HG02759 (cell line): ENCODE results near the gene GFY.

Experiments
- ATAC-seq: cut with Tn5 transposase; IDR thresholded peaks from one replicate; pipeline ENCODE4 v1.9.1; 2021; ENCODE audit warnings: mild to moderate bottlenecking, moderate library complexity; ENCODE audit not compliant: unreplicated experiment

The GFY gene, protein sequence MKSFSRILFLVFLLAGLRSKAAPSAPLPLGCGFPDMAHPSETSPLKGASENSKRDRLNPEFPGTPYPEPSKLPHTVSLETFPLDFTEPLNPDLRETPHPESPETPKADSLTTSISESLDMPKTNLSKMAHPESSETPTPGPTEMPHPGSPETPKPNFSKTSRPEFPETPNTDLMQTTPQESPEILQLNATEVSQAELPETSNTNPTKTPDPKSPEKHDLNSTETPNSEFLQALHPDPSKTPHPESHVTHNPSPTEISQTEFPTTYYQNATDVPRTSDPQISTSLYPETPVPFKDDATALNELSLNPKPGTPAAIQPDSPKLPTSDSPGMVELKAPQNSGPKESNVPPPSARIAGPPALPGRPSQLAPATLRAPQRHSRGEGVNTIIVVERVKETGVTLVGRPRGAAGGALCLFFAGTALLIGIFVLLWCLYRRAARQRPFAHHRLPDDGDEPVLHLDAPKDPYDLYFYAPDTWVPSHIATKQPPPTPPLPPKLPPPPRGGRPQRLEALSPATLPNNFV

DNA sequence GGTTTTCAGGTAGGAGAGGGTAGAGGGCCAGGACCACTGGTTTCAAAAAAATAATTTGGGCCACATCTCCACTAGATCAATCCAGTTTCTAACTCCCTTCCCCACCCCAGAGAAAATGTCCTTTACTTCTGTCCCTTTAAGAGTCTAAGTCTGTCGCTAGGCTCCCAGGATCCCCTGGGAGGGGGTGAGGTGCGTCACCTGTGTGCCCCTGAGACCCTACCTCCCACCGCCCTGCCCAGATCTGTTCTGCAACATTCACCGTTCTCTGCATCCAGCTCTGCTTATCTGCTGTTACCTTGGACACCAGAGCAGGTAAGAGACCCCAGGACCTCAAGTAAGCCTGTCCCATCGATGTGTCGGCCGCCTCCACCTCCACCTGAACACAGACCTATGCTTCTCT is at the start of gene GFY:
TSS of gene GFY (plus strand) at position 211 of the 400 bp plus-strand sequence. CDS start 1,043 bp downstream, outside the sequence.
- no peak for ATAC-seq

DNA sequence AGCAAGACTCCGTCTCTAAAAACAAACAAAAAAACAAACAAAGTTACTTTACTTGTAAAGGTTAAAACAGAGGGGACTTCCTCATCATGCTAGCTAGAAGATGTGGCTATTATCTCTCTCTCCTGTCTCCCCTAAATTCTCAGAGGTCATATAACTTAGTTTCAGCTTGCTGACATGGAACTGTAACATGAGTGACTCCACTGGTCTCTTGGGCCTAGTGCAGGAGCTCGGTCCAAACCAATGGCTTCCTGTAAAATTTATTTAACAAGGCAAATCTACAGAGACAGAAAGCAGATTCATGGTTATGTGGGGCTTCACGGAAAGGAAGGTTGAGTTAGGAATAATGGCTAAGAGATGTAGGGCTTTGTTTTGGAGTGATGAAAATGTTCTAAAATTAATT is 46.7 kb upstream of the GFY start:
- ATAC-seq, result no peak

DNA sequence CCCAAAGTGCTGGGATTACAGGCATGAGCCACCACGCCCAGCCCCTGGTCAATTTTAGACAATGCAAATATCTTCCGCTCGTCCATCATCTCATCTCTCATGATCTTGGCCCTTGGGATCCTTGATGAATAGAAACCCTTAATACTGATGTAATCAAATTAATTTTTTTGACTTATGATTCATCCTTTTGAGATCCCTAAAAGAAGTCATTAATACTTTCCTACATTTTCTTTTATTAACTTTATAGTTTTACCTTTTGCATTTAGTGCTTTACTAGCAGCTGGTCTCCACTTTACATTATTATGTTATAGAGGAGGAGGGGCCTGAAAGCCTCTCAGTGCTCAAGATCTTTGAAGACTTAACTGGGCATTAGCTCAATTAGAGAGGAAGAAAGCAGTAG is 44.8 kb upstream of the GFY start:
- ATAC-seq, result no peak

DNA sequence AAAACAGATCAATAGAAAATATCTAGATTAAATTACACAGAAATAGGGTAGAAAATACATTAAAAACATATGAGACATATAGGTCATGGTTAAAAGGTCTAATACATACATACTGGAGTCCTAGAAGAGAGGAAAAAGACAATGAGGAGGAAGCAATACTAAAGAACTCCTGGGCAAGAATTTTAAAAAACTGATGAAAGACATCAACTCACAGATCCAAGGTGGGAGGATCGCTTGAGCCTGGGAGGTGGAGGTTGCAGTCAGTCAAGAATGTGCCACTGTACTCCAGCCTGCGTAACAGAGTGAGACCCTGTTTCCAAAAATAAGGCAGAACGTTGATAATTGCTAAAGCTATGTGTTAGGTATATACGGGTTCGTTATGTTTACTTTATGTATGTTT is 42.5 kb upstream of the GFY start:
- no peak for ATAC-seq

DNA sequence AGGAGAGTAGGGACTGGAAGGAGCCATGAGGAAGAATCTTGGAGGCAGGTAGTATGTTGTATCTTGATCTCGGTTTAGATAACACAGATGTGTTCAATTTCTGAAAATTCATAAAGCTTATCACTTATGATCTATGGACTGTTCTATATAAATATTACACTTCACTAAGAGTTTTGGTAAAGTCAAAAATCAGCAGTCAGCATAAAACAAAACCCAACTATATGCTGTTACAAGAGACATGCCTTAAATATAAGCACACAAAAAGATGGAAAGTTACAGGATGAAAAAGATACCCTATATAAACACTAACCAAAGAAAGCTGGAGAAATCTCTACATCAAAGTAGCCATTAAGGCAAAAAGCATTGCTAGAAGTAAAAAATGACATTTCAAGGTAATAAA is 41.6 kb upstream of the GFY start:
- no peak for ATAC-seq

DNA sequence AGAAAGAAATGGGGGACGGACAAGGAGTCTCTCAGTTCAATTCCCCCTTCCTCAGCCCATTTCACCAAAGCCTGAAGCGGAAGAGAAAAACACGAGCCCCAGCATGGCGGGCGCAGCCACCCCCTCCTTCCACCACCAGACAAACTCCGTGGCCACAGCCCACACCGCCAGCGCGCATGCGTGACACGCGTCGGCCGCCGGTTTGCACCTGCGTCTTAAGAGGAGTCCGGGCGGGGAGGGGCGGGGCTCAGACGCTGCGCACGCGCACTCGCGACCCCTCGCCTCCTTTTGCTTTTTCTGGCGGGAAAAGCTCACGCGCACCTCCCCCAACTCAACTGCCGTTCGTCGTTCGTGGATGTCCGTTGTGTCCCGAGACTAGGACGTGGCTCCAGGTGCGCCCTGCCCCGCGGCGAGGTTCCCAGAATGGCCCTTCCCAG is 37.2 kb upstream of the GFY start, which contains the start of gene KASH5:
TSS of gene KASH5 (plus strand) at position 314 of the 437 bp plus-strand sequence. CDS start 2,635 bp downstream, outside the sequence.
- ATAC-seq, result no peak

DNA sequence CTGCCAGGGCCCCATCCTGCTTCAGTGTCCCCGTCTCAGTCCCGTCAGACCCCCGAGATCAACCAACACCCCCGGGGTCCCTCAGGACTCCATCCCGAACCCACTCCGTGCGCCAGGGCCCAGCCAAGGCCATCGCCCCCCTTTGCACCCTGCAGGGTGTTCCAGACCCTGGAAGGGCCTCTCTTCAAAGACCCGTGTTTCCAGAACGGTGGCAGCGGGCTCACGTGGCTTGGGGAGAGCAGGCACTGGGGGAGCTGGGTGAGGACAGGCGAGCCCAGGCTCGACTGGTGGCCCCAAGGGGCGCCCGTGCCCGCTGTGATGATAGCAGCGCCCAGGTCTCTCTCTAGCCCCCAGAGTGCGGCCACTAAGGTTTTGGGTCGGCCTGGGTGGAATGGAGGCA is 35.8 kb upstream of the GFY start:
- ATAC-seq, result no peak

DNA sequence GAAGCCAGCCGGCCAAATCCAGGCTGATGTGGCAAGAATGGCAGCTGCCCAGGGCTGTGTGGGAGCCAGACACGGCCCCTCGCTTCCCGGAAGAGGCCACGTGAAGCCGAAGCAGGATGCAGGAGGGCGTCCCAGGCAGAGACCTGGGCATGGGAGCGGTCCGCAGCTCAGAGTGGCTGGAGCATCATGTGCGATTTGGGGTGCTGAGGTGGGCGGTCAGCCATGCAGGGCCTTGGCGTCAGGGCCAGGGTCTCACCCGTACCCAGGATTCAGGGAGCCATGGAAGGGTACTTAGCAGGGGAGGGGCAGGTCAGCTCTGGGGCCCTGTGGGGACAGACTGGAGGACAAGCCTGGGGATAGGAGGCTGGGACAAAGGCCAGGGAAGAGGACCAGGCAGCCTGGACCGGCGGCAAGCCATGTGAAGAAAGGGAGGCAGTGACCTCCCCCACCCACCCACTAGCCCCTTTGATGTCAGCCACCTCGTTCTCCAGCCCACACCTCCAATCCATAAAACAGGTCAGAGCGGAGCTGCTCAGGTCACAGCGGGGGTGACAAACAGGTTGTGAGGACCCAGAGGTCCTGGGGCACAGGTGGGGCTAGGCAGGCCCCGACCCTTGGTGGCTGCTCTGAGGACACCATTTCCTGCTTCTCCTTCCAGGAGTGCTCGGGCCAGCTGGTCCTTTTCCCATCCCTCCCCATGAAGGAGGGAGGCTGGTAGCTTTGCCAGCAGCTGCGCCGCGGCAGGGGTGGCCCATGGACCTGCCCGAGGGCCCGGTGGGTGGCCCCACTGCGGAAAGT is 34.9 kb upstream of the GFY start:
- ATAC-seq, result no peak

DNA sequence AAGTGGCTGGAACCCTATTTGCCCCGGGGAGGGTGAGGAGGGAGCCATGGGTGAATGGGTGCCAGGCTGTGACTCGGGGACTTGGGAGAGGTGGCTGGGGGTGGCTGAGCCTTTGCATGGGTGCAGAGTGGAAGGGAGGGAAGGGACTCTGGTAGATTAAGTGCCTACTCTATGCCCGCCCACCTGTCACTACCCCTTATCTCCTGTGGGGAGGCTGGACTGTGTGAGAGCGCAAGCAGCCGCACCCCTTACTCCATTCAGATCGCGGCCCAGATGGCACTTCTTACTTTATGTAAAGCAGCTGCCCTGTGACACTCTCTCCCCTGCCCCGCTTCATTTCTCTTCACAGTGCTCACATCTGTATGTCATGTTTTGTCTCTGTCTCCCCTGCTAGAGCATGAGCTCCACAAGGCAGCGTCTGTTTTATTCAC is 34.2 kb upstream of the GFY start:
- no peak for ATAC-seq

DNA sequence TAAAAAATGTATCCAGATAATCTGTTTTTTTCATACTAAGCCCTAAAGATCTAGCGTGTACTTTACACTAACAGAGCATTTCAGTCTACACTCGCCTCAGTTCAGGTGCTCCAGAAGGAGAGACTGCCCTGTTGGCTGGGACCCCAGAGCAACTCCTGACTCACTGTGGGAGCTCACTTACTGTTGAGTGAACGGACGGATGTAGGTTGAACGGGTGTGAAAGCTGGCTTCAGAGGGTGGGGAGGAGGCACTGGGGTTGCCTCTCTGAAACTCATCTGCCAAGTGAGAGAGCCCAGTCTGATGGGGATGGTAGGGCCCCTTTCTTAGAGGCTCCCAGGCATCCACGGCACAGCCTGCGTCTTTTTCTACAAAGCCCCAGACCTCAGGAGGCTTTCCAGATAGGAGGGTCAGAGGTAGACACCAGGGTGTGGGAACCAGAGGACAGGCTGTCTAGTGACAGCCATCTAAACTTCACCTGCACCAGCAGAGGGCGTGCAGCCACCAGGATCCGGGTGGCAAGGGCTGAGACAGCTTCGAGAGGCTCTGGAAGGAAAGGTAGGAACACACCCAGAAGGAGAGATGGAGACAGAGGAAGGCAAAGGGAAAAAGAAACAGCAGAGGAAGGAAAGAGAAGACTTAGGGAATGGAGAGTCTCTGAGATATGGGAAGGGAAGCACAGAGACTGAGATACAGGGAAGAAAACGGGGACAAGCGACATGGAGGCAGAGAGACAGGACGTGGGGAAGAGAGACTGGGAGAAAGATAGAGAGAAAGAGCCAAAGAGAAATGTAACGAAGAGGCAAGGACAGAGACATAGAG is 33.4 kb upstream of the GFY start:
- ATAC-seq, result no peak

DNA sequence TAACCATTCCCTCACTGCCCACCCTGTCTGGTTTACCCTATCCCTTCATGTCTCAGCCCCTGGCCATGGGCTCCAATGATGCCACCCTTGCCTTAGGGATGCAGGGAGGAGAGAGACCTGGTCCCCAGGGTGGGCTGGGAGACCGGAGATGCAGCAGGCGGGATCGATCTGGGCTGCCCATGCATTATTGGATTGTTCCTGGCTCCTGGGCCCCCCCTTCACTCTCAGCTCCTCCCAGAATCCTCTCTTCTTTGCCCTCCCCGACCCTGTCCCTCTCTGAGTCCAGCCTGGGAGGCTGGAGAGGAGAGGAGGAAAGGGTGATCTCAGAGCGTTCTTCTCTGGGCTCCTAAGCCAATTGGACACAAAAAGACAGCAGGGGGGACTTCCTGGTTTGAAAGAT is 31.3 kb upstream of the GFY start:
- no peak for ATAC-seq

DNA sequence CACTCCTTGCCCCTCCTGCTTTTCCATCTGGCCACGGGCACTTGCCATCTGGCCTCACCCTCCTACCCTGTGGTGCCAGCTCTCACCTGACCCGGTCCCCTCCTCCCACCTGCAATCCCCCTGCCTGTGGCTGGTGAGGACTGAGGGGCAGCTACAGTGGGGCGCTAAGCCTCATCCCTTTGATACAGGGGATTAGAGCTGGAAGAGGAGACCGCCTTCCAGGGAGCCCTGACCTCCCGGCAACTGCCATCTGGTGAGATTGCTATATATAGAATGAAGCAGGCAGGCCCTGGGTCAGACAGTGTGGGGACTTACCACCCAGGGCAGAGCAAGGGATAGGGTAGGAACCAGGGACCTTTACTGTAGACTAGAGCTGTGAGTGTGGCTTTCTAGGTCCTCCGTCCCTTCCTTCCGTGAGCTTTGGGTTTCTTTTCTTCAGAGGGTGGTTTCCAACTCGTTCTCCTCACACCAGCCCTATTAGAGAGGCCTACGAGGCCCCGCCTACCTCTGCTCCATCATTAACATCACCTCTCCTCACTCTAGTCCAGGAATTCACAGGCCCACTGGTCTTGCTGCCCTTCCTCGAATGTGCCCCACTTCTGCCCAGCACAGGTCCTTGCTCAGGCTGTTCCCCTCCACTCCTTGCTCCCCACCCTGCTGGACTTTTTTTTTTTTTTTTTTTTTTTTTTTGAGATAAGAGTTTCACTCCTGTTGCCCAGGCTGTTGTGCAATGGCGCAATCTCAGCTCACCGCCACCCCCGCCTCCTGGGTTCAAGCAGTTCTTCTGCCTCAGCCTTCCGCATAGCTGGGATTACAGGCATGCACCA is 29.4 kb upstream of the GFY start:
- ATAC-seq, result no peak

DNA sequence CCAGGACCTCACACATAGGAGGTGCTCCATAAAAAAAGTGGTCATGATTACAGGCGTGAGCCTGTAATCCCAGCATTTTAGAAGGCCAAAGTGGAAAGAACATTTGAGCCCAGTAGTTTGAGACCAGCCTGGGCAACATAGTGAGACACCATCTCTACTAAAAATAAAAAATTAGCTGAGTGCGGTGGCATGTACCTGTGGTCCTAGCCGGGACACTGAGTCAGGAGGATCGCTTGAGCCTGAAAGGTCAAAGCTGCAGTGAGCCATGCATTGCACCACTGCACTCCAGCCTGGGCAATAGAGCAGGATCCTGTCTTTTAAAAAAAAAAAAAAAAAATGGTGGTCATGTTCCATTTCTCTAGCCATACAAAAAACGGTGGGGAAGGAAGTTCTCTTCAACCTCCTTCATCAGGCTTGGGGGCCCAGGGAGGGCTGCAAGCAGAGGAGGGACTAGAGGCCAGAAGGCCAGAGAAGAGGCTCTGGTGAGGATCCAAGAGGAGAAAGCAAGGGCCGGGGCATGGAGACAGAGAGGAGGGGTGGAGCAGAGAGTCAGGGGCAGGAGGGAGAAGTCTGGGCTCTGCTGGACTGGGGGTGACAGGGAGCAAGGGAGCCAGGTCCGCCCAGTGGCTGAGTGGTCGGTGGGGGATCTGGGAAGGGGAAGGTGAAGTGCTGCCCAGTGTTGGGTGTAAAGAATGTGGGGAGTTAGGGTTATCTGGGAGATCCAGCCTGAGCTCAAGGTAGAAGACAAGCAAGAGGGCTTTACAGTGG is 28.3 kb upstream of the GFY start:
- ATAC-seq, result no peak

DNA sequence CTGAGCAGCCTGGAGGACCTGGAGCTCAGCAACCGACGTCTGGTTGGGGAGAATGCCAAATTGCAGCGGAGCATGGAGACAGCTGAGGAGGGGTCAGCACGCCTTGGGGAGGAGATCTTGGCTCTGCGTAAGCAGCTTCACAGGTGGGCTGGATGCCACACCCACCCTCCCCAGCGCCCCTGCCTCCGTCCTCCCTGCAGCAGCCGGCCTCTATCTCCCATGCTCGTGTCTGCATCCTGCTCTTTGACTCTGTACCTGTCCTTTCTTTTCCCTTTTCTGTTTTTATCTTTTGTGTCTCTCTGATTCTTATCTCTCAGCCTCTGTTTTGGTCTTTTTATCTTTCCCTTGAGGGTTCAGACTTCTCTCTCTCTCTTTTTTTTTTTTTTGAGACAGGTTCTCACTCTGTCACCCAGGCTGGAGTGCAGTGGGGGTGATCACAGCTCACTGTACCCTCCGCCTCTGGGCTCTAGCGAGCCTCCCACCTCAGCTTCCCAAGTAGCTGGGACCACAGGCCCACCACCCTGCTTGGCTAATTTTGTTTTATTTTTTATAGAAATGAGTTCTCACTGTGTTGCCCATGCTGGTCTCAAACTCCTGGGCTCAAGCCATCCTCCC is 27.1 kb upstream of the GFY start:
- ATAC-seq, result no peak

DNA sequence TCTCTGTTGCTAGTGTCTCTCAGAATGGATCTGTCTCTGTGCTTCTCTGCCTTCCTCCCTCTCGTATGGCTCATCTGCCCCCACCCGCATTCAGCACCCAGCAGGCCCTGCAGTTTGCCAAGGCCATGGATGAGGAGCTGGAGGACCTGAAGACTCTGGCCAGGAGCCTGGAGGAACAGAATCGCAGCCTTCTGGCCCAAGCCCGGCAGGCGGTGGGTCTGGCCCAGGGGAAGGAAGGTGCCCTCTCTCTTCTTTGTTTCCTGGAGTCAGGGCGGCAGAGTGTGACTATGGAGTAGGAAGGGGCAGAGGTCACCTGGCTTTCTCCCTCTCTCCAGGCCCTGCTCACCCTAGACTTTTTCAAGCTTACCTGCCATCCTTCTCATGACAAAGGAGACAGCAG is 26.3 kb upstream of the GFY start:
- no peak for ATAC-seq

DNA sequence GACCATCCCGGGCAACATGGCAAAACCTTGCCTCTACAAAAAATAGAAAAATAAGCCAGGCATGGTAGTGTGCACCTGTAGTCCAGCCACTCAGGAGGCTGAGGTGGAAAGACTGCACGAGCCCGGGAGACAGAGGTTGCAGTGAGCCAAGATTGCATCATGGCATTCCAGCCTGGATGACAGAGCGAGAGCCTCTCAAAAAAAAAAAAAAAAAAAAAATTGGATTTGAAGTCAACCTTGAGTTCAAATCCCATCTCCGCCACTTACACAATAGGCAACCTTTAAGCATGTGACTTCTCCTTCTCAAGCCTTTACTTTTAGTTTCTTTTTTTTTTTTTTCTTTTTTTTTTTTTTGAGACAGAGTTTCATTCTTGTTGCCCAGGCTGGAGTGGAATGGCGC is 25.2 kb upstream of the GFY start:
- ATAC-seq, result no peak

DNA sequence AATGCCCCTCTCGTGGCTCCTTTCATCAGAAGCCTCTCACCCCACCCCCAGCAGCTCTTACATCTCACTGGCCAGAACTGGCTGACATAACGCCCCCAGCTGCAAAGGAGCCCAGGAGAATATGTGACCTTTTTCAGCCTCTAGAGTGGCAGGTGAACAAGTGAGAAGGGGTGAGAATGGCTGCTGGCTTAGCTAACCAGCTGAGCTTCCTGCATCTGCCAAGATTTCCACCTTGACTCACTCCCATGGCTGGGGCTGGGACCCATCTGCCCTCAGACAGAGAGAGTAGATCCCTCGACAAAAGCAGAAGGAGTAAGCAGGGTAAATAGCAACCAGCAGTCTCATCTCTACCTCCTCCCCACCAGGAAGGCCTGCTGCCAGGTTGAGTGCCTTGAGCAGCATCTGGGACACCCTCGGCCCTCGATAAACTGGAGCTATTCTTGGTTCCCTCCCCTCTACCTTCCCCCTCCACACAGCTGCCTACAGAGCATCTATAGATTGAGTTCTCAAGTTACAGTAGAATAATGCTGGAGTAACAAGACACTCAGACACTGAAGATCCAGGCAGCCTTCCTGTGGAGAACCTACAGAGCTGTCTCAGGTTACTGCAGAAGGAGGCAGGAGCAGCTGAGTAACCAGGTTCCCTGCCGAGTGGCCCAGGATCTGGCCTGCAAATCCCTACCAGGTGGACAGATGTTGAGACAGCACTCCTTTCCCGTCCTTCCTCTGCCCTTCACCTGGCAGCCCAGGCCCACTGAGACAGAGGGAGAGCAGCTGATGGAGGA is 21.6 kb upstream of the GFY start:
- ATAC-seq, result no peak

DNA sequence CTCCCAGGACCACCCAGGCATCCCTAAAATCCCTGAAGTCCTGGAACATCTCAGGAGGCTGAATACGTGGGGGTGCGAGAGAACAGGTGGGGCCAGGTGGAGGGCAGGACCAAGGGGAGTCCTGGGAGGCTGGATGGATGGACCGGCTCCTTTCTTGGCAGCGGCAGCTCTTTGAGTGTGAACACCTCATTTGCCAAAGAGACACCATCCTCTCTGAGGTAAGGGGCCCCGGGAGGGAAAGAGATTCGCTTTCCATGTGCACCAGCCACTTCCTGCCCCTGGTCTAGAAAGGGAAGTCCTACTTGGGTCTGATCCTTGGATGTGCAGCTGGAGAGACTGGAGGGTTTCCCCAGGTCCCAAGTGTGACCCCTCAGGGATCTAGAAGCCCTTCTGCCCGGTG is 18.1 kb upstream of the GFY start:
- ATAC-seq, result no peak
